Loucy (cell line): ENCODE measurements around the gene VPS18.

ENCODE experiments used
- CTCF ChIP-seq: fragments of 200-600 bp; sonication (generic); conservative IDR thresholded peaks from 2 replicates; pipeline ENCODE4 v1.5.1; 2014; ENCODE audit warnings: mild to moderate bottlenecking, antibody characterized with exemption, low read length
- EZH2phosphoT487 ChIP-seq: fragments of 200-600 bp; IDR thresholded peaks from 2 replicates; pipeline ENCODE4 v1.6.1; 2018; ENCODE audit warnings: antibody characterized with exemption, mild to moderate bottlenecking, moderate library complexity, borderline replicate concordance

DNA sequence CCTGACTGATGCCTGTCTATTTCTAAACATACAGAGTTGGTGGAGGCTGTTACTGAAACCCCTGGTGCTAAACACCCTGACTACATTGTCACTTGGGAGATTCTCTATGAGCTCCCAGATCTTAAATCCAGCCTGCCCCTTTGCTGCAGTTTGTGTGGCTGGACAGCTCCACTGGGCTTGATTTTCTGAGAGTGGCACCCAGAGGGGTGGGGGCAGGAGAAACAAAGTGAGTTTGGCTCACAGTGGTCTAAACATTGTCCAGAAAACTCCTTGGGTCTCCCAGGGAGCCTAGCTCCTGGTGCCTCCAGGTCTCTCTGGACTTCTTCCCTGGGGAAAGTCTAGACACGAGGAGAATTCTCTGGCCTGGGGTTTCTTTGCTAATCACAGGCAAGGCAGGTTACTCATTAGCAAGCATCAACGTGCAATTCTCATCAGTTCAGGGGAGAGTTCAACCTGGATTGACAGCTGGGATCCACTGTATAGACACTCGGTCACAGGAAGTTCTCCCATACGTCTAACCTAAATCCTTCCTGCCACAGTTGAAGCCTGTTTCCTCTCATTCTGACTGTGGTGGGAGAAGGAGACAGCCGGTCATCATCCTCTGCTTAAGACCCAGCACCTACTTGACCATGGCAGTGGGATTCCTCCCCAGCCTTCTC lies 27.8 kb downstream of the VPS18 start:
- no peak for TF ChIP-seq CTCF
- TF ChIP-seq EZH2phosphoT487: no peak
